G401.6 (cell line): ENCODE measurements around the gene PRR18.

Experiments
- FAIRE-seq: peaks from 2 replicates; lab custom pipeline; 2012; peaks lifted over from hg19 to GRCh38; lab: Jason Lieb, UNC

The PRR18 gene

GRCh38 chr6:166305562-166306117, 2.6 kb downstream of the PRR18 start:
- no peak for FAIRE-seq

DNA sequence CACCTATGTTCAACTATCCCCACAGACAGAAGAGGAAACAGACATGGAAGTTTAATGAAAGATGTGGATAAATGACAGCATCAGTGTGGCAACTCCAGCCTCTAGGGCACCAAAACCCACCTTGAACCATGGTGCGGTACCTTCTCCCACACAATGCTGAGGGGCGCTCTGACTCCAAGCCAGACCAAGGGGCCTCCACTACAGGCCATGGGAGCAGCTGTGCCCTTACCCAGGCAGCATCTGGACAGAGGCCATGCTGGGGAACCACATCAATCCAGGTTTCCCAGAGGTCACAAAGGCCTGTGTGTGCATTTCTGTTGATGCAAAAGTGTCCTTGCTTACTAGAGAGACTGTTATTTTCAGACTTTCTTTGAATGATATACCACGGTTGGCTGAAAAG, 4.1 kb downstream of the PRR18 start:
- FAIRE-seq: no peak

- no peak for FAIRE-seq
These were observed 6.3 kb downstream of the PRR18 start for GRCh38 chr6:166301611-166302529.

- no peak for FAIRE-seq
These were observed 7.7 kb downstream of the PRR18 start for GRCh38 chr6:166300357-166300987.

DNA sequence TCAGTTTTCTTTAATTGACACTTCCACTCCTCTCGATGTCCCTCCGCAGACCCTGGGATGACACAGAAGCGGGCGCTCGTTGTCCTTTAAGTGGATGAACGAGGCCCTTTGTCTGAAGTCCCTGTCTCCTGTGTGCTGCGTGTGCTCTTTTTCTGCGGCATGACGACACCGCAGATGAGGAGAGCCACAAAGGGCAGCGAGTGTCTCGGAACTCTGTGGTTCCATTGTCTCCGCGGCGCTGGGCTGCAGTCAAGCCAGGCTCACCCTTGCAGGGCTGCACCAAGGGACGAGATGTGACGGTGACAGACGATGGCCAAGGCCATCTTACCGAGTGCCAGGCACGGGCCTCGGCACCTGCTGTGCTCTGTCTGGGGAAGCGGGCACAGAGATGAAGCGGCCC, 10.6 kb downstream of the PRR18 start:
- no peak for FAIRE-seq

DNA sequence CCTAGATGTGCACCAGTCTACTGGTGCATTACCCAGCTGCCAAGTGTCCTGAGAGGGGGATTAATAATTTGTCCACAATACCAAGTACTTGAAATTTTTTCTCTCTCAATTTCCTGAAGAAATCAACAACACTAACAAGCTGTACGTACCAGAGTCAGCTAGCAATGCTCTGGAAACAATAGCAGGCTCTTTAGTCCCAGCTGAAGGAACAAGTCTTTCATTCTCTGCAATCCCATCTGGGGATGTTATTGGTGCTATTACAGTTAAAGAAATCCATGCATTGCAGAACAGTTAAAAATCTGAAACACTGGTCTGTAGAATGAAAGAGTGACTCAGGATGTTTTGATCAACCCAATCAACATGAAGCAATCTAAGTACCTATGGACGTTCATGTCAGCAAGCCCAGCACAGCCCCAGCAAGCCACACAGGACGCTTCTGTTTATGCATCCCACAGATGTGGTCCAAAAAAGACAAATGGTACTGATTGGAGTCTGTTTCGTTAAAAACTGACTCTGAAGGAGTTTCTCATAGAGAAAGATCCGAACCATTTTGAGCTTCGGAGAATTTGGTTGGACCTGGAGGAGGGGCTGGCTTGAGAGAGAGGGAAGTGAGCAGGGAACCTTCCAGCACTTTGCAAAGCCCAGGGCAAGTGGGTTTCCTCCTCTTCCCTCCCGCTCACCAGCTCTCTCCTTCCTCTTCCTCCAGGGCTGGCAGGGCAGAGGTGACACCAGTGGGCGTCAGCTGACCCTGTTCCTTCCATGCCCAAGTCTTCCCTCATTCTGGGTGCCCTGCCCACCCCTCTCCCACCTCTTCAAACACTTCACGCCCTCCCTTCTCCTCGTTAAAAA, 11.9 kb downstream of the PRR18 start:
- FAIRE-seq: no peak

GRCh38 chr6:166293731-166294584, 14.2 kb downstream of the PRR18 start:
- FAIRE-seq: no peak

GRCh38 chr6:166289207-166290060, 18.8 kb downstream of the PRR18 start:
- FAIRE-seq: no peak

GRCh38 chr6:166286839-166287271, 21.3 kb downstream of the PRR18 start:
- FAIRE-seq: no peak

DNA sequence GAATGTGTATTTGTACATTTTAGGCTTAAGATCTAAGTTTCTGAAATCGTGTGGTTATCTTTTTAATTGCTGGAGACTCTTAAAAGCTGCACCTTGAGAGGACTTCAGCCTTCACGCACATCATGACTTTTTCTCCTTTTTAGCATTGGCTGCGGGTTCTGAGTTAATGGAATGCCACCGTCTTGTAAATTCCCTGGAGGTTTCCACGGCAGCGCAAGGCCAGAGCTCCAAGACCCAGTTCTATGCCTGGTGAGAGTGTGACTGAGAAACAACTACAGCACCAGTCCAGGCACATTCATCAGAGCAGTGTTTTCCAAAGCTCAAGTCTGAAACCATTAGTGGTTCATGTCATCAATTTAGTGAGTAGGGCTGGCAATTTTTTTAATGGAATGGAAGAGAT, 23.0 kb downstream of the PRR18 start:
- FAIRE-seq: peak; percentile 74

- FAIRE-seq: no peak
These were observed 23.6 kb downstream of the PRR18 start for GRCh38 chr6:166284640-166285039.

DNA sequence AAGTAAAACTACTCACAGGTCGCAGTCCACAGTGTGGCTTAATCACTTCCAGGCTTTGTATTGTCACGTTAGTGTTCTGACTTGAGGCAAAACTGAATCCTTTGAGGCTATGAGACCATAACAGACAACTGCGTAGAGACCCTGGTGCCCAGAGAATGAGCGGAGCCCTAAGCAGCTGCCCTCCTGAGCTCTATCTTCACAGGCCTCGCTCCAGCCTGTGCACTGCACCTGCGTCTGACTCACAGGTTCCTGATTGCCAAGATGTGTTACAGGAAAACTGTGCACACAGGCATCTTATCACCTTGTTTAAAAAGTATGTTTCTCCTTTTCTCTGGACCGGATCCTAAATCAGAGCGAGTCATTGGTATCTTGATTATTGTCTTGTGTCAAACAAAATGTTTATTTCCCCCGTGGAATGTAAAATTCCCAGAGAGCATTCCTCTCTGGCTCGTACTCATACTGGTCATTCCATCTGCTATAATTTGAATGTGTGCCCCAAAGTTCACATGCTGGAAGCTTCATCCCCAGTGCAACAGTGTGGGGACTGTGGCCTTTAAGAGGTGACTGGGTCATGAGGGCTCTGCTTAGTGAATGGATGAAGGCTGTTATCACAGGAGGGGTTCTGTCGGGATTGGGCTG, 25.7 kb downstream of the PRR18 start:
- peak; percentile 87 for FAIRE-seq

DNA sequence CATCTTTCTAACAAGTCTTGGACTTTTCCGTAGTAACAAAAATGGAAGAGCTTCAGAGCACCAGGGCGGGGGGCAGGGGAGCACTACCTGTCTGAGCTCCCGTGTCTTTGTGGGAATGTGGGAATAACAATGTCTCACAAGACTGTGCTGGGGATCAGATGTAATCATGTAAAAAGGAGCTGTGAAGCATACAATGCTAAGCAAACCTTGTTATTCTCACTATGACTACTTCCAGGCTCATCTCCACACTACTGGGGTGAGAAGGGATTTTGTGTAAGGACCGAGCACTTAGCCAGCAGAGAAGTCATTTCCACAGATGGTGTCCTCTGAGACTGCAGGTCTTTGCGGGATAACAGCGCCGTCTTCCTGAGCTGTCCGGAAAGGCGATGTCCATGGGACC, 27.1 kb downstream of the PRR18 start:
- FAIRE-seq: no peak

- FAIRE-seq: no peak
These were observed 28.9 kb downstream of the PRR18 start for GRCh38 chr6:166279393-166279679.

GRCh38 chr6:166278579-166279392, 29.4 kb downstream of the PRR18 start:
- FAIRE-seq: no peak

DNA sequence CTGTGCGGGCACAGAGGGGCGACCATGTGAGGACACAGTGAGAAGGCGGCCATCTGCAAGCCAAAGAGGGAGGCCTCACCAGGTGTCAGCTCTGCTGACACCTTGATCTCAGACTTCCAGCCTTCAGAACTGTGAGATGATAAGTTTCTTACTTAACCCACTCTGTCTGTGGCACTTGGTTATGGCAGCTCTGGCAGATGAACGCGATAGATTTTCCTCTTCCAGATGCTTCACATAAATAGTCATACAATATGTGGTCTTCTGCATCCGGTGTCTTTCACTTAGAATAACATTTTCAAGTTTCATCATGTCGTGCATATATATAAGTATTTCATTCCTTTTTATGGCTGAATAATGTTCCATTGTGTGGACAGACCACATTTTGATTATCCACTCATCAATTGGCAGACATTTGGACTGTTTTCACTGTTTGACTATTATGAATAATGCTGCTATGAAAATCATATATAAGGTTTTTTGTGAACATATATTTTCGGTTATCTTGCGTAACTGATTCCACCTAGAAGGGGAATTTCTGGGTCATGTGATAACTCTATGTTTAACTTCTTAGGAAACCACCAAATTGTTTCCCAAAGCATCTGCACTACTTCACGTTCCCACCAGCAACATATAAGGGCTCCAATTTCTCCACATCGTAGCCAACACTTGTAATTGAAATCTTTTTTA, 30.2 kb downstream of the PRR18 start:
- no peak for FAIRE-seq

DNA sequence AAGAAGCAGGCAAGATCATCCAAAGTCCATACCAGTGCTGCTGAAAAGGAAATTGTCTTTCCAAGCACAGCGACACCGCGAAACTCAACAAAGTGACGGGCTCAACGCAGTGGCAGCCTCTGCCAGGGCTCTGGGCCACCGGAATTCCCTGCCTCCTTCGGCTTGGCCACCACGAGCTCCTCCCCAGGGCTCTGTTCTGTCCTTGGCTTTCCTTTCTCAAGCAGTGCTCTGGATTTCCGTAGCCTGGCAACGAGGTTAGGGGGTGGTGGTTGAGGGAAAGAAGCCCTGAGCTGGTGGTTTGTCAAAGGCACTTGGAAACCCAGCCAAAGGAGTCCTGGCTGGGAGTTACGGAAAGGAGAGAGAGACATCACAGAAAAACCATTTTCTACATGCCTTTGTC, 31.2 kb downstream of the PRR18 start:
- peak; percentile 98 for FAIRE-seq

DNA sequence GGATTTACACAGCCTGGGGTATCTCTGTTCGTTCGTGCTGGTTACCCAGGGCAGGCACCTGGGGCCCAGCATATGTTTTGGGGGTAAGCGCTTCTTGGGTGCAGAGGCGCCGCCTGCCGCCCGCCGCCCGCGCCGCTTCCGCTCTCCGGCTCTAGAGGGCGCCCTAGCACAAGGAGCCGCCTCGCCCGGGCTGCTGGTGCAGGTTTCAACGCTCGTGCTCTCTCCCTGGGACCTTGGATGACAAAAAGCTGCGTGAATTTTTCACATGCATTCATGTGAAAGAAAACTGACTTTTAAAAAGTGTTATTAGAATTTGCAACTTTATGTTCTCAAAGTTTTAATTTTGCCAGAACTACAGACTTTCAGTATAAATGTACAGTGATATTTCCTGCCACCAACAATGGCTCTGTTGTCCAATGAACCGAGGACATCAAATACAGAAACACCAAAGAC, 32.5 kb downstream of the PRR18 start:
- FAIRE-seq: peak; percentile 80
